HG02588 (cell line): Measurements from ENCODE around the gene CRACDL.

ENCODE experiments used
- ATAC-seq: cut with Tn5 transposase; IDR thresholded peaks from one replicate; pipeline ENCODE4 v1.9.1; 2021; ENCODE audit warnings: mild to moderate bottlenecking, moderate library complexity; ENCODE audit not compliant: unreplicated experiment

Gene CRACDL

DNA sequence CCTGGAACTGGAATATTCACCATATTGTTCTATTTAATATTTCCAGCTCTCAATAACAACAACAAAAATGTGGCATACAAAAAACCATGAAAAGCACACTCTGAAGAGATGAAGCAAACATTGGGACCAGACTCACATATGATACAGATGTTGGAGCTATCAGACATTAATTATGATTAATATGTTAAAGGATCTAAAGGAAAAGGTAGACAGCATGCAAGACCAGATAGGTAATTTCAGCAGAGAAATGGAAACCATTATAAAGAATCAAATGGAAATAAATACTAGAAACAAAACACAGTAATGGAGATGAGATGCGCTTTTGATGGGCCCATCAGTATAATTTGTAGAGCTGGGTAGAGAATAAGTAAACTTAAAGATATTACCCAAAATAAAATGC, 154.2 kb downstream of the CRACDL start:
- ATAC-seq, result no peak

DNA sequence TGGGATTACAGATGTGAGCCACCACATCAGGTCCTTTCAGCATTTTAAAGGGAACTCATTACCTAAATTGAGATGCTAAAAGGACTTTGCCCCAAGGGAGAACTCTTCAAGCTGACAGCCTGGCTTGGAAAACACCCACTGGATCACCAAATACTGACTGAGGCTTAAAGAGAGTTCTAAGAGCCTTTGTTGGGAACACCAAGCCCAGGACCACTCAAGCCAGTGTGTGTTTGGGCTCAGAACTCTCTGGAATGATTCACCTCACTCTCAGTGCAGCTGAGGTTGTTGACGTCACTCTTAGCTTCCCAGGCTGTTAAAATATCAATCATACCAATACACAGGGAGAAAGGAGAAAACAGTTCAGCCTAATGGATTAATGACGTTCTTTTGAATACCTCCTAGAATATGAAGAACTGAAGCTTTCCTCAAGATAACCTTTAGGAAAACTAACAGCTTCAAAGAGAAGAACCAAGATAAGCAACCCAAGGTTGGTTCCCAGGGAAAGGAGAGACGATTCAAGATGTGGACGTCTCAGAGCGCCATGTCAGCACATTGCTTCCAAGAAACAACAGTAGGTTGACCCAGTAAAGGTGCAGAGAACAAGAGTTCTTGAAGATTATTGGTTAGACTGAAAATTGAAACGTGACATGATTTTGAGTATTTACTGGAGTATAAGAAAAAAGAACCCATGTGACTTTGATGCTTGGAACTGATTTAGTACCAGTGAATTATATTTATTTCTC, 157.1 kb downstream of the CRACDL start:
- no peak for ATAC-seq

DNA sequence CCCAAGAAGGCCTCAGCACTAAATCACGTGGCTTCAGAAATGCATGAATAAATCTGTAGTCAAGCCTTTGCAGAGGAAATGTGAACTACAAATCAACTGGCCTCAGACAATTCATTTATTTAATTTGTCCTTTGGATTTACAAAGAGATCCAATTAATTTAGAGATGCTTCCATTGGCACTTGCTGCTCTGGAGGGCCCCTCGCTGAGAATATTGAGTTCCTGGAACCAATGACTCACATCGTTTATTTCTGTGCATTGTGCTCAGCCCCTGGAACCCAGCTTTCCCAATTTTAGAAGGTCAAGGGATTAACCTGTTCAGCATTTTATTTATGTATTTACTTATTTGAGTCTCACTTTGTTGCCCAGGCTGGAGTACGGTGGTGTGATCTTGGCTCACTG, 157.9 kb downstream of the CRACDL start:
- no peak for ATAC-seq

DNA sequence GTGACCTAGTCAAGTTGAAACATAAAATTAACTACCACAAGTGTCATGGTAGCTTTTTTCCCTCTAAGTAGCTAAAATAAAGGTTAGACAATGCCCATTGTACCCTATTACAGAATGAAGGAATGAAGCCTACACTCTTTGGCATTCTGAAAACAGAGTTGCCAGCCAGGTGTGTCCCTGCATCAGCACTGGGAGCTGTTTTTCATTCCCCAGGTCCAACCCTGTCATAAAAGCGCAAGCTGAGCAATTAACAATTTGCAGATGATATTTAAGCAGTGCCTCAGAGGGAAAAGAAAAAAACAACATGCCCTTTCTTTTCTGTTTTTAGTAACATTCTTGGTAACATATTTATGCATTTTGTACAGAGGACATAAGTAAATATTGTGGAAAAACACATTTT, 158.3 kb downstream of the CRACDL start:
- no peak for ATAC-seq

DNA sequence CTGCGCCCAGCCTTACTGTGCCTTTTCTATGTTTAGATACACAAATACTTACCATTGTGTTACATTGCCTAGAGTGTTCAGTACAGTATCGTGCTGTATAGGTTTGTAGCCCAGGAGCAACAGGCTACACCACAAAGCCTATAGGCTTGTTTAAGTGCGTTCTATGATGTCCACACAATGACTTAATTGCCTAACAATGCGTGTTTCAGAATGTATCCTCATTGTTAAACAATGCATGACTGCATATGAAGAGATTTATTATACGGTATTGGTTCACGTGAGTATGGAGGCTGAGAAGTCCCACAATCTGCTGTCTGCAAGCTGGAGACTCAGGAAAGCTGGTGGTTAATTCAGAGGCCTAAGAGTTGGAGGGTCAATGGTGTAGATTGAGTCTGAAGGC, 158.9 kb downstream of the CRACDL start:
- ATAC-seq, result no peak

DNA sequence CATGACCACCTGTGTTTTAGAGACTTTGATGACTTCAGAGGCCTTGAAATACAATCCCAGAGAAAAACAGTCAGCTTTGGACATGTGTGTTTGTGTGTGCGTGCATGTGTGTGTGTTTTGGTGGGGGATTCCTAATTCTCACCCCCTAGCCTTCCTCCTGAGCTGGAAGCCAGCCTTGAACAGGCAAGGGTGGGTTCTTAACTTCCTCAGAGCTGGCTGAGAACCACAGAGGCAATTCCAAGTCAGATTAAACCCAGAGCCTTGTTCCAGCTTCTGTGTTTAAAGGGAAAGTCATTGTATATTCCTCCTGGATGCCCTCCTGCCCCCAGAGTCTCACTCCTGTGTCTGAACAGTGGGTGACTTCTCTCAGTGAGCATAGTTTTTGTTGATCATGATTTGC, 159.9 kb downstream of the CRACDL start:
- no peak for ATAC-seq

DNA sequence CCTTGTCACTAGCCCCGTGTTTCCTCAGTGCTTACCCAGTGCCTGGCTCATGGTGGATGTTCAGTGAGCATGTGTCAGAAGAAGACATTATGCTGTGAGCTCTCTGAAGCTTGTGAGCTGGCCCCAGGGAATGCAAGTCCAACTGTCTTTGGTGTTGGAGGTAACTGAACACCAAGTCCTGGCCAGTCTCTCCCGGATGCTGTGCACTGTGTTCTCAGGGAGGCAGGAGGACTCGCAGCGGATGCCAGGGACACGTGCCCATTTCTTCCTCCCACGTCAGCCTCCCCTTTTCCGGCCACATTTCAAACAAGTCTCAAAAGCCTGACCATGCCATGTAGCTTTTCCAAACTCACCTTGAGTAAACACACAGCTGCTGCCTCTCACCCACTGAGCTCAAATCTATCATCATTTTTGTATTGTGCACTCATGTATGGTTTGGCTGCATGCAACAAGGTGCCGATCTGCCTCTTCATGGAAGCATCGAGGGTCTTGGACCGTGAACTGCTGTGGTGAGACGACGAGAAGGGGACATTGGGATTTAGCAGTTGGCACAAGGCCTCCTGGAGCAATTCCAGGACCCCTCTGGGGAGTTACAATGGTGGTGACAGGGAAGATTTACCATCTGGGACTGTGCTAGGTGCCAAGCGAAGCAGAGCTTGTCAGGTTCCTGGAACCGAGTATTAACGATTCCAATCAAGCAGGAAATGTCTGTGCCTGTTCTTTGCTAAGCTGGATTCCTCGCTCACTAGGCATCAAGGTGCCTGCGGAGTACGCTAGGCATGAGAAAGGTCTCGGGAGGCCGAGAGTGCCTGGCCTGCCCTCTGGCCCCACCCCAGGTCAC, 160.7 kb downstream of the CRACDL start:
- no peak for ATAC-seq

DNA sequence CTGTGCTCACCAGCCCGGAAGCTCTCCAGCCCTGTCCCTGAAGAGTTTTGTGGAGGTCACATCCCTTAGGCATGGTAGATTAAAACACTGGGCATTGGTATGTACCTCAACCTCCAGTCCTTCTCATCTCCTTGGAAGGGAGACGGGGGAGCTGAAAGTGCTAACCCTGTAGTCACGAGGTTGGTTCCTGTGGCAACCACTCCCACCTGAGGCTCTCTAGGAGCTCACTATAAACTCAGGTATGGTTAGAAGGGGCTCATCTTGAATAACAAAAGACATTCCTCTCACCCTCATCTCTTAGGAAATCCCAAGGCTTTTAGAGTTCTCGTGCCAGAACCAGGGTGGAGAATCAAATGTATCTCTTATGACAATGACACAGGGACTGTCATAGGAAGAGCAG, 162.1 kb downstream of the CRACDL start:
- ATAC-seq, result no peak

DNA sequence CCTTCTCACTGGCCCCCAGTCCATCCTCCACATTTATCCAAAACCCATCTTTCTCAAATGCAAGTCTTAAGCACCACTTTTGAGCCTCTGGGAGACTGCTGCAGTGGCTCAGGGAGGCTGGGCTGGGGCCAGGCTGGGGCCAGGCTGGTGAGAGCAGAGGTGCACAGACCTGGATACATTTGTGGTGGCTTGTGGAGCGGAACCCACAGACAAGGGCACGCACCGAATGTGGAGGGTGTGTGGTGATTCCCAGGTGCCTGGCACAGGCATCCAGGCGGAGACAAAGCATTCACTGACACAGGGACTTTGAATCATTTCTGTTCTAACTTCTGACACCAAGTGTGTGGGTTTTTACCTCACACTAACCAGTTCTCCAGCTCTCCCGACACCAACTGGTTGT, 162.9 kb downstream of the CRACDL start:
- no peak for ATAC-seq

DNA sequence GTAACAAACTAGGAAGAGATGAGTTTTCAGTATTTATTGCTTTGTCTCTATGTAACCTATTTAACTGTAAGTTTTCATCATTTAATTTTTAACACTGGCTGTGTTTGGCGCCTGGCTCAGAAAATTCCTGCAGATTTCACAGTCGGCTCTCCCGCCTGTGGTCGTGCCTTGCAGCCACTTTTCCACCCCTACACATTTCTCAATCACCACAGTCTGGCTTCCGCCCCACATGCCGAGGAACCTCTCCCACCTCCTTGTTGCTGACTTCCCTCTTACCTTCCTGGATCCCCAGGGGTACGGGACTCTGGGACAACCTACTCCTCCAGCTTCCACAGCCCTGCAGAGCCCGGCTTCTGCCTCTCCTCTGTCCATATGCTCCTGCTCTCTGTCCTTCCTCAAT, 163.5 kb downstream of the CRACDL start:
- no peak for ATAC-seq

DNA sequence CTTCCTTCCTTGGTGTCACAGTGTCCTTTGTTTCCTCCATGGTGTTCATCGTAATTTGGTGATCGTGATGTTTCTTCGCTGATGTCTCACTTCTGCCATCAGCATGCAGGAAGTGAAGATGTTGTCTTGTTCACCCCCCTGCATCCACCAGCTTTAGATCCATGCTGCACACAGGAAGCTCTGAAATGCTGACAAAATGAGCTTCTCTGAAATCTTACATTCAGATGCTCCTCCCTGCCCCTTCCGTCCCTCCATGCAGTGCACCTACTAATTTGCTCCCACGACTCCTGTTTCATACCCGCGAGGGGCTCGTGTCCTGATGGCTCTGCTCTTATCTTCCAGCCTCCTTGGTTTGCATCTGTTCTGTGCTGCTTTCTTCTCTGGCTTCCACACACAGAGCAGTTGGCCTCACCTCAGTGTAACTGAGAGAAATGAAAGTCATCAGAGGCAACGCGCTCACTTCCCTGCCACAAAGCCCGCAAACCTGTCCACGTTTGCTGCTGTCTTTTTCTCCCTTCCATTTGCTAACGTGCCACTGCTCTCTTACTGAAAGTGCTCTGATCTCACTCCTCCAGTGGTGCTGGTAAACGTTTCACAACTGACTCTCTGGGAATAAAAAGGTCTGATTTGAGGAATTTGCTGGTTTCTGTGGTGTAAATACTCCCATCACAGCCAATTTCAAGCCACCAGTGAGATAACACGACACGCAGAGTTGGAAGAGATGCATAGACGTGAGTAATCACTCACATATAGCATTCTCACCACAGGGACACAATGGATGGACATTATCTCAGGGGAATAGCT, 164.1 kb downstream of the CRACDL start:
- no peak for ATAC-seq

DNA sequence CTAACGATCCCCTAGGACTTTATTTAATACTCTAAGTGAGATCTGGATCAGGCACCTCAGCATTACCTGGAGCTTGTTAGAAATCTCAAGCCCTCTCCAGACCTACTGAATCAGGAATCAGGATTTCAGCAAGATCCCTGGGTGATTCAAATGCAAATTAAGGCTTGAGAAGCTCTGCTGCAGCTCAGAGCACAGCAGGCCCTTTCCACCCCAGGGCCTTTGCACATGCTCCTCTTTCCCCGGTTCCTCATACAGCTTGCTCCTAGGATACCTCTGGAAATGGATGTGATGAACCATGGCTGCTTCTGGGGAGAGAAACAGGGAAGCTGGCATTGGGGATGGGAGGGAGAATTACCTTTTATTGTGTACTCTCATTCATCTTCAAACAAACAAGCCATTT, 164.8 kb downstream of the CRACDL start:
- no peak for ATAC-seq

DNA sequence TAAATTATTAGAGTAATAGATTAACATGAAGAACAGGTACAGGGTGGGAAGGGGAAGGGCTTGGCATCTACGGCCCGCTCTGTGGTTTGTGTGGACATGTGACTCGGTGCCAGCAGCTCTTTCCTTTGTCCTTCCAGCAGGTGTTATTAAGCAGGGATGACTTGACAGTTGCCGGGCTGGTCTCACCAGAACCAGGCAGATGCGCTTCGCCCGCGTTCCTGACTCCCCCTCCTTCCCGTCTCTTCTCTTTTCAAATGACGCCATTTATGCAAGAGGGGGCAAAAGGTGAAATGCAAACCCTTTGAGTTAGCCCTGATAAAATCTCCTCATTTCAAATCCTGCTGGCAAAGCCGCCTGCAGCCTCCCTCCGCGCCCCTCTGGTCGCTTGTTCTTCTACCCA, 166.2 kb downstream of the CRACDL start:
- no peak for ATAC-seq

DNA sequence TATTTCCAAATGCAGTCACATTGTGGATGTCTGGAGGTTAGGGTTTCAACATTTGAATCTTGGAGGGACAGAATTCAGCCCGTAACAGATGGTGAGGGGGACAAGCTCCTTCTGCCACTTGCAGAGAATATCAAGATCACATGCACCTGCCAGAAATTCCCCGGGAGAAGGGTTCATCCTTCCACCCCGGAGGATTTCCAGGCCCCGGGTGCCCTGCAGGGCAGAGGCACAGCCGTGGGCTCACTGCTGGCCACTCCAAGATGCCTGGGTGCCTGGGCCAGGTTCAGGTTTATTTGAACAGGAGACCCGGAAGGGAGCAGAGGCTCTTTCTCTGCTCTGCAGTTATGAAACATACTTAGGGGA, 166.9 kb downstream of the CRACDL start:
- no peak for ATAC-seq

DNA sequence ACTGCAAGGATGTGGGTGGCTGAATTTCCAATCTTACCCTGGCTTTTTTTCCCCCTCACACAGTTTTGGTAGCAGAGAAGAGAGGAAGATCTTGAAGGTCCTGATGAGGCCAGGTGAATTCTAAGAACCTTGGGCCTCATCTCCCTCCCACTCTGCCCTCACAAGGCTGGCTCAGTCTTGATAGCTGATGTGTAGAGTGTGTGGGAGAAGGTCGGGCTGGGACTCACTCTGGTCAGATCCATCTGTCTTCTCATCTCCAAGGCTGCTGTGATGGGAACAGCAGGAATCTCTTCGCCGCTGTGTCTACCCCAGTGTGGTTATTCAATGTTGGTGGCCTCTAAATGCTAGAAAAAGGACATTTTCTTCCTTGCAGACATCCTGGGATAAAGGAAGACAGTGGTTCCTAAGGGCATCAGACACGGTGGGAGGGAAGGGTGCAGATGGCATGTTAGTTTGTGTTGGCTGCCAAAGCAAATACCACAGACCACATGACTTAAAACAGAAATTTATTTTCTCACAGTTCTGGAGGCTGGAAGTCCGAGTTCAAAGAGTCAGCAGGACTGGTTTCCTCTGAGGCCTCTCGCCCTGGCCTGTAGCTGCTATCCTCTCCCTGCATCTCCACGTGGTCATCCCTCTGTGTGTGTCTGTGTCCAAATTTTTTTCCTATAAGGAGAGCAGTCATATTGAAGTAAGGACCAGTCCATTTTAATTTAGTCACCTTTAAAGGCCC, 167.5 kb downstream of the CRACDL start:
- ATAC-seq, result no peak

DNA sequence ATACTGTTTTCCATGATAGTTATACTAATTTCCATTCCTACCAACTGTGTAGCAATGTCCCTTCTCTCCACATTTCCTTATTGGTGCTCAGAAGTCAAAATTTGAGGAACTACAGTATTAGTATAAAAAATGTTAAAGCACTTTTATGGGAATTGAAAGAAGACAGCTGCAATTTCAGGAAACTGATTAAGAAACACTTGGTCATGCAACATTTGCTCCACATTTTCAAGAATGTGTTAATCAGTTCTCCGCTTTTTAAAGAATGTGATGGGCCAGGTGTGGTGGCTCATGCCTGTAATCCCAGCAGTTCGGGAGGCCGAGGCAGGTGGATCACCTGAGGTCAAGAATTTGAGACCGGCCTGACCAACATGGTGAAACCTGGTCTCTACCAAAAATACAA, 171.5 kb downstream of the CRACDL start:
- no peak for ATAC-seq

DNA sequence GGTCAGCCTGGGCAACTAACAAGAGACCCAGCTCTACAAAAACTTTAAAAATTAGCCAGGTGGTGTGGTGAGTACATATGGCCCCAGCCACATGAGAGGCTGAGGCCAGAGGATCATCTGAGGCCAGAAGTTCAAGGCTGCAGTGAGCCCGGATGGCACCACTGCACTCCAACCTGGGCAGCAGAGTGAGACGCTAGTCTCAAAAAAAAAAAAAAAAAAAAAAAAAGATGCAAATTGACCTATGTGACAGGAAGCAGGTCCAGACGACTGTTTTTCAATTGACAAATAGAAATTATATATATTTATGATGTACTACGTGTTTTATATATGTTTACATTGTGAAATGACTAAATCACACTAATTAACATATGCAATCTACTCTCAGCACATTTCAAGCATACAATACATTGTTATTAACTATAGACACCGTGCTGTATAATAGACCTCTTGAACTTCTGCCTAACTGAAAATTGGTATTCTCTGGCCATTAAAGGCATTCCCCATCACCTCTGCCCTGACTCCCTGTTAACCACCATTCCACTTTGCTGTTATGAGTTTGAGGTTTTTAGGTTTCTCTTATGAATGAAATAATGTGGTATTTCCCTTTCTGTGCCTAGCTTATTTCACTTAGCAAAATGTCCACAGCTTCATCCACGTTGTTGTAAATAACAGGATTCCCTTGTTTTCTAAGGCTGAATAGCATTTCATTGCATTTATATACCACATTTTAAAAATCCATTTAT, 172.6 kb downstream of the CRACDL start:
- no peak for ATAC-seq

DNA sequence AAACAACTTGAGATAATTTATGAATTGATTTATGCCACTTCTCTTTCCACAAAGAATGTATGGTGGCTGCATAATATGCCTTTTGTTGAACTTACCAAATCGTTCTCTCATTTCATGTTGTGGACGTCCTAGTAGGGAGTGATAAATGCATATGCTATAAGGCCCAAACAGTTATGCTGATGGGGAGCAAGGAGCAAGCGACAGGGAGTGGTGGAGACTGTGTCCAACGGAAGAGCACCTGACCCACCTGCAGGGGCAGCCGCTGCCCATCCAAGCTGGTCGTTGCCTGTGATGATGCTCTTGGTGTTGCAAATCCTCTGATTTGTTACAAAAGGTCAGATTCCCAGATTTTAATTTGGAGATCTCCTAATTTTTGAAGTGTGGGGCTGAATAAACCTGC, 174.1 kb downstream of the CRACDL start:
- no peak for ATAC-seq

DNA sequence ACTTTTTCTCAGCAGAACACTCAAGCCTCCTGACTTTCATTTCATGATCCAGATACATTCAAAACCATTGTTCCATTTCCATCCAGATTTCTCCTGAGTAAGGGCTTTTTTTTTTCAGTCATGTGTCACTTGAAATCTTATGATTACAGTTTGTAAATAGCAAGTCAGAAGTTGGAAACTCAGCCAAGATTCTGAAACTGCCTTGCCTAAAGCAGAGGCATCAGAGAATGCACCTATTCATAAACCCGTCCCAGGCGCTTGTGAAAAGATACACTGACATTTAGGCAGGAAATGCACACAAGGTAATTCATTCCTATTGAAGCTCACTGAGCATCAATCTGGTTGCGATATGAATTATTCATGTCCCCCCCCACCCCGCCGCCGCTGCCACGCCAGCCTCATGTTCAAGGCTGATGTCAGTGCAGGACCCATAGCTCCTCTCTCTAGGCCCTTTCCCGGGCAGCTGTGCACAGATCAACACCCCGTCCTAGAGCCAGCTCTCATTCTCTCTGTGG, 174.7 kb downstream of the CRACDL start:
- ATAC-seq, result no peak
